Measurements from ENCODE around the gene EFCAB8.
"Not testable (repeated sequence)": the region's sequence is repeated elsewhere in the genome, so short reads cannot be mapped to it uniquely, and the experiment has no call there.

The EFCAB8 gene

GRCh38 chr20:32914031-32914430, 55.3 kb downstream of the EFCAB8 start:
- DNase-seq = no peak

GRCh38 chr20:32917191-32917950, 58.6 kb downstream of the EFCAB8 start:
- DNase-seq = no peak

- DNase-seq = no peak
Observed at GRCh38 chr20:32918296-32918695, 59.6 kb downstream of the EFCAB8 start.

- no peak for DNase-seq
Observed at GRCh38 chr20:32918751-32919150, 60.0 kb downstream of the EFCAB8 start.

GRCh38 chr20:32920066-32920465, 61.3 kb downstream of the EFCAB8 start:
- DNase-seq = no peak

- no peak for DNase-seq
Observed at GRCh38 chr20:32920530-32921298, 62.0 kb downstream of the EFCAB8 start.

- DNase-seq = no peak
Observed at GRCh38 chr20:32922466-32922865, 63.7 kb downstream of the EFCAB8 start.

GRCh38 chr20:32924781-32925180, 66.1 kb downstream of the EFCAB8 start:
- DNase-seq = no peak

- no peak for DNase-seq
Observed at GRCh38 chr20:32925481-32926196, 66.9 kb downstream of the EFCAB8 start.

GRCh38 chr20:32929162-32929561, 70.4 kb downstream of the EFCAB8 start:
- no peak for DNase-seq

- no peak for DNase-seq
Observed at GRCh38 chr20:32930181-32930580, 71.5 kb downstream of the EFCAB8 start.

GRCh38 chr20:32930701-32931100, 72.0 kb downstream of the EFCAB8 start:
- DNase-seq = no peak

GRCh38 chr20:32934580-32934979, 75.9 kb downstream of the EFCAB8 start:
- no peak for DNase-seq

GRCh38 chr20:32941155-32941885, 82.6 kb downstream of the EFCAB8 start:
- no peak for DNase-seq

GRCh38 chr20:32943490-32944052, 84.8 kb downstream of the EFCAB8 start:
- no peak for DNase-seq

- DNase-seq = no peak
Observed at GRCh38 chr20:32945710-32946221, 87.0 kb downstream of the EFCAB8 start.

- DNase-seq = no peak
Observed at GRCh38 chr20:32946629-32947028, 87.9 kb downstream of the EFCAB8 start.

- DNase-seq = not testable (repeated sequence)
Observed at GRCh38 chr20:32950539-32950938, 91.8 kb downstream of the EFCAB8 start.

- DNase-seq = no peak
Observed at GRCh38 chr20:32957459-32957858, 98.7 kb downstream of the EFCAB8 start.

- no peak for DNase-seq
Observed at GRCh38 chr20:32958574-32958973, 99.9 kb downstream of the EFCAB8 start.

- no peak for DNase-seq
Observed at GRCh38 chr20:32959351-32960221, 100.9 kb downstream of the EFCAB8 start.

- no peak for DNase-seq
Observed at GRCh38 chr20:32960222-32960518, 101.4 kb downstream of the EFCAB8 start.

All from stimulated activated CD4-positive, alpha-beta T cell treated with anti-CD3 and anti-CD28 coated beads, Interleukin-4, amount 100 ng/mL, for 4 hours (primary cell).